Measurements from ENCODE around the gene SPEF1.
"Not testable (repeated sequence)": the region's sequence is repeated elsewhere in the genome, so short reads cannot be mapped to it uniquely, and the experiment has no call there.

SPEF1 gene

GRCh38 chr20:3800878-3801260 lies 19.6 kb upstream of the SPEF1 start:
- in situ Hi-C loops (cut with MboI; ENCODE audit: low sequenced_read_pairs): no loop called here
- no peak overlapping the region for H3K4me3 ChIP-seq
- no peak for DNase-seq (ENCODE audit: low spot score in 2 of 2)
- peaks cover 62% of the 10 kb centered on the region for H3K36me3 ChIP-seq (replicated peaks)
- no peaks in the 10 kb centered on the region for H3K27me3 ChIP-seq (ENCODE audit: low read depth)
- no peaks in the 10 kb centered on the region for H3K9me3 ChIP-seq
- peaks cover 6% of the 10 kb centered on the region; the same call in 1 of the 2 replicates for H3K4me1 ChIP-seq

- Histone ChIP-seq H3K9me3 (no peaks in the 10 kb centered on the region), H3K27me3 (ENCODE audit: low read depth) (no peaks in the 10 kb centered on the region), H3K4me1 (peaks cover 8% of the 10 kb centered on the region; the same call in 1 of the 2 replicates), H3K36me3 (replicated peaks) (peaks cover 60% of the 10 kb centered on the region), H3K4me3 (no peak overlapping the region)
- no peak for DNase-seq (ENCODE audit: low spot score in 2 of 2)
- in situ Hi-C loops (cut with MboI; ENCODE audit: low sequenced_read_pairs): no loop called here
Measured at GRCh38 chr20:3800256-3800877, 19.1 kb upstream of the SPEF1 start.

GRCh38 chr20:3798908-3799248 lies 17.6 kb upstream of the SPEF1 start:
- peaks cover 50% of the 10 kb centered on the region for H3K36me3 ChIP-seq (replicated peaks)
- H3K9me3 ChIP-seq: no peaks in the 10 kb centered on the region
- in situ Hi-C loops (cut with MboI; ENCODE audit: low sequenced_read_pairs): no loop called here
- DNase-seq (ENCODE audit: low spot score in 2 of 2): no peak
- no peak overlapping the region for H3K4me3 ChIP-seq
- H3K27me3 ChIP-seq (ENCODE audit: low read depth): no peaks in the 10 kb centered on the region
- H3K4me1 ChIP-seq: peaks cover 9% of the 10 kb centered on the region; the same call in 1 of the 2 replicates

GRCh38 chr20:3798373-3798768 lies 17.1 kb upstream of the SPEF1 start:
- H3K4me1 ChIP-seq: peaks cover 9% of the 10 kb centered on the region; the same call in 1 of the 2 replicates
- no peaks in the 10 kb centered on the region for H3K27me3 ChIP-seq (ENCODE audit: low read depth)
- no peak overlapping the region for H3K4me3 ChIP-seq
- no peaks in the 10 kb centered on the region for H3K9me3 ChIP-seq
- in situ Hi-C loops (cut with MboI; ENCODE audit: low sequenced_read_pairs): no loop called here
- peaks cover 45% of the 10 kb centered on the region for H3K36me3 ChIP-seq (replicated peaks)
- DNase-seq (ENCODE audit: low spot score in 2 of 2): no peak

GRCh38 chr20:3797592-3798372 lies 16.5 kb upstream of the SPEF1 start:
- peaks cover 9% of the 10 kb centered on the region; the same call in 1 of the 2 replicates for H3K4me1 ChIP-seq
- no peak for DNase-seq (ENCODE audit: low spot score in 2 of 2)

GRCh38 chr20:3797226-3797545 lies 15.9 kb upstream of the SPEF1 start:
- Histone ChIP-seq H3K36me3 (replicated peaks) (peaks cover 33% of the 10 kb centered on the region), H3K27me3 (ENCODE audit: low read depth) (no peaks in the 10 kb centered on the region), H3K4me1 (peaks cover 9% of the 10 kb centered on the region; the same call in 1 of the 2 replicates), H3K4me3 (peak overlapping the region; percentile 77), H3K9me3 (no peaks in the 10 kb centered on the region)
- DNase-seq (ENCODE audit: low spot score in 2 of 2): no peak
- in situ Hi-C loops (cut with MboI; ENCODE audit: low sequenced_read_pairs): no loop called here

More at GRCh38 chr20:3797592-3798372, 16.5 kb upstream of the SPEF1 start:
- H3K9me3 ChIP-seq: no peaks in the 10 kb centered on the region
- H3K36me3 ChIP-seq (replicated peaks): peaks cover 39% of the 10 kb centered on the region
- in situ Hi-C loops (cut with MboI; ENCODE audit: low sequenced_read_pairs): no loop called here
- no peaks in the 10 kb centered on the region for H3K27me3 ChIP-seq (ENCODE audit: low read depth)
- peak overlapping the region; percentile 77 for H3K4me3 ChIP-seq

GRCh38 chr20:3796477-3797225 lies 15.4 kb upstream of the SPEF1 start:
- DNase-seq (ENCODE audit: low spot score in 2 of 2): no peak
- in situ Hi-C loops (cut with MboI; ENCODE audit: low sequenced_read_pairs): no loop called here
- Histone ChIP-seq H3K36me3 (replicated peaks) (peaks cover 28% of the 10 kb centered on the region), H3K4me1 (peaks cover 9% of the 10 kb centered on the region; the same call in 1 of the 2 replicates), H3K27me3 (ENCODE audit: low read depth) (no peaks in the 10 kb centered on the region), H3K4me3 (peak overlapping the region; percentile 77), H3K9me3 (no peaks in the 10 kb centered on the region)

- H3K9me3 ChIP-seq: no peaks in the 10 kb centered on the region
- DNase-seq (ENCODE audit: low spot score in 2 of 2): peak; percentile 94 to 98
- H3K4me3 ChIP-seq: peak within 1 kb of the TSS; percentile 77
- peaks cover 19% of the 10 kb centered on the region for H3K36me3 ChIP-seq (replicated peaks)
- in situ Hi-C loops (cut with MboI; ENCODE audit: low sequenced_read_pairs): no loop called here
- peaks cover 9% of the 10 kb centered on the region; the same call in 1 of the 2 replicates for H3K4me1 ChIP-seq
- no peaks in the 10 kb centered on the region for H3K27me3 ChIP-seq (ENCODE audit: low read depth)
Measured at GRCh38 chr20:3795511-3796468, 14.5 kb upstream of the SPEF1 start, which contains the start of gene CDC25B. Gene CDC25B, plus strand, starts transcription at chr20:3796310. Its CDS starts 222 bp downstream, at chr20:3796532.

- Histone ChIP-seq H3K36me3 (replicated peaks) (peaks cover 12% of the 10 kb centered on the region), H3K9me3 (no peaks in the 10 kb centered on the region), H3K4me1 (peaks cover 9% of the 10 kb centered on the region; the same call in 1 of the 2 replicates), H3K27me3 (ENCODE audit: low read depth) (no peaks in the 10 kb centered on the region), H3K4me3 (no peak overlapping the region; the same call in 1 of the 2 replicates)
- in situ Hi-C loops (cut with MboI; ENCODE audit: low sequenced_read_pairs): no loop called here
- DNase-seq (ENCODE audit: low spot score in 2 of 2): no peak
Measured at GRCh38 chr20:3794701-3795420, 13.6 kb upstream of the SPEF1 start.

- H3K36me3 ChIP-seq (replicated peaks); H3K9me3 ChIP-seq; H3K27me3 ChIP-seq (ENCODE audit: low read depth); H3K4me1 ChIP-seq; DNase-seq (ENCODE audit: low spot score in 2 of 2); H3K4me3 ChIP-seq; in situ Hi-C loops (cut with MboI; ENCODE audit: low sequenced_read_pairs): not testable (repeated sequence)
Measured at GRCh38 chr20:3794168-3794567, 12.9 kb upstream of the SPEF1 start.

- H3K4me3 ChIP-seq; H3K9me3 ChIP-seq; in situ Hi-C loops (cut with MboI; ENCODE audit: low sequenced_read_pairs); H3K27me3 ChIP-seq (ENCODE audit: low read depth); DNase-seq (ENCODE audit: low spot score in 2 of 2); H3K4me1 ChIP-seq; H3K36me3 ChIP-seq (replicated peaks): not testable (repeated sequence)
Measured at GRCh38 chr20:3789201-3789600, 8.0 kb upstream of the SPEF1 start.

GRCh38 chr20:3788685-3789155 lies 7.5 kb upstream of the SPEF1 start:
- no peaks in the 10 kb centered on the region for H3K9me3 ChIP-seq
- H3K4me3 ChIP-seq: no peak overlapping the region
- peaks cover 9% of the 10 kb centered on the region; the same call in 1 of the 2 replicates for H3K36me3 ChIP-seq (replicated peaks)
- H3K27me3 ChIP-seq (ENCODE audit: low read depth): no peaks in the 10 kb centered on the region
- in situ Hi-C loops (cut with MboI; ENCODE audit: low sequenced_read_pairs): no loop called here
- DNase-seq (ENCODE audit: low spot score in 2 of 2): peak in 1 of 2 experiments; percentile 56
- peaks cover 6% of the 10 kb centered on the region for H3K4me1 ChIP-seq

Measured in HAP-1 (cell line).